A172 (cell line): ENCODE data around the gene DAAM1. TPM values are rescaled to one million over a fixed set of nuclear protein-coding genes. Genes with fewer than 3 reads are reported as not detected.

Source experiments
- DNase-seq: peaks from one replicate; pipeline ENCODE4 v3.0.0-alpha.2; 2015; ENCODE audit warnings: low spot score
- total RNA-seq: library from RNA; depleted of rRNA; stranded (reverse); fragments of >200 nt; shearing (Covaris generic); gene quantifications from 2 replicates; pipeline ENCODE4 v1.2.3, GENCODE V29; 2014

Gene DAAM1
- total RNA-seq, 1 experiment from 2014 or later: 2.8 TPM

GRCh38 chr14:59313658-59314608, 125.5 kb downstream of the DAAM1 start:
- no peak for DNase-seq

GRCh38 chr14:59314953-59315599, 126.6 kb downstream of the DAAM1 start:
- no peak for DNase-seq

- no peak for DNase-seq
Observed at GRCh38 chr14:59316151-59316830, 127.8 kb downstream of the DAAM1 start.

- no peak for DNase-seq
Observed at GRCh38 chr14:59317346-59317745, 128.9 kb downstream of the DAAM1 start.

- DNase-seq: no peak
Observed at GRCh38 chr14:59317798-59318505, 129.5 kb downstream of the DAAM1 start.

- no peak for DNase-seq
Observed at GRCh38 chr14:59318908-59319307, 130.4 kb downstream of the DAAM1 start.

GRCh38 chr14:59320361-59320760, 131.9 kb downstream of the DAAM1 start:
- no peak for DNase-seq

GRCh38 chr14:59320763-59321625, 132.5 kb downstream of the DAAM1 start:
- peak; percentile 37 for DNase-seq

GRCh38 chr14:59321626-59321949, 133.1 kb downstream of the DAAM1 start:
- no peak for DNase-seq

GRCh38 chr14:59325906-59326305, 137.4 kb downstream of the DAAM1 start:
- DNase-seq: no peak

- no peak for DNase-seq
Observed at GRCh38 chr14:59328454-59328853, 140.0 kb downstream of the DAAM1 start.

GRCh38 chr14:59330455-59330854, 142.0 kb downstream of the DAAM1 start:
- no peak for DNase-seq

GRCh38 chr14:59331217-59331616, 142.8 kb downstream of the DAAM1 start:
- DNase-seq: no peak

GRCh38 chr14:59332727-59333126, 144.3 kb downstream of the DAAM1 start:
- DNase-seq: peak; percentile 51

GRCh38 chr14:59333235-59333634, 144.8 kb downstream of the DAAM1 start:
- DNase-seq: no peak

- DNase-seq: no peak
Observed at GRCh38 chr14:59333668-59334067, 145.2 kb downstream of the DAAM1 start.

GRCh38 chr14:59334253-59334652, 145.8 kb downstream of the DAAM1 start:
- DNase-seq: no peak

- DNase-seq: no peak
Observed at GRCh38 chr14:59336098-59336497, 147.6 kb downstream of the DAAM1 start.

- no peak for DNase-seq
Observed at GRCh38 chr14:59336706-59337105, 148.2 kb downstream of the DAAM1 start.

- no peak for DNase-seq
Observed at GRCh38 chr14:59337141-59337611, 148.7 kb downstream of the DAAM1 start.

GRCh38 chr14:59338761-59339160, 150.3 kb downstream of the DAAM1 start:
- no peak for DNase-seq
